ENCODE measurements around the gene TGFB2. TPM values are rescaled to one million over a fixed set of nuclear protein-coding genes. Genes with fewer than 3 reads are reported as not detected.

Gene TGFB2
- total RNA-seq, 1 experiment from 2014 or later, result 0.92 TPM

DNA sequence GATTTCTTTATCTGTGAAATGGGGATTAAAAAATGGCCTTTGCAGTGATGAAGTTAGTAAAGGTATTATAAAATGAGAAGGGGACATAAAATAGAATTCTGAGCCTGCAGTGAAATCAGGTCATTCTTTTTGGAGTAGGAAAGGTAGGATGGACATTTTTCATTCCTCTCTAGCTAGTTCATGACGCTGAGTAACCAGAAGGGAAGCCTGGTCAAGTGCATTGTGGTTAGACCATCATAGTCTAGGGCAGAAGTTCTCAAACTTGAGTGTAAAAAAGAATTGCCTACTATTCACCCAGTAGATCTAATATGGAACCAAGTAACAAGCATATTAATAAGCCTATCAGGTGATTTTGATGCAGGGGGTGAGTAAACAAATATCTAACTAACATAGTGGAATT lies 50.8 kb downstream of the TGFB2 start:
- no peak for DNase-seq
- Histone ChIP-seq H3K27me3 (no peaks in the 10 kb centered on the region), H3K9me3 (peaks cover 12% of the 10 kb centered on the region), H3K36me3 (no peaks in the 10 kb centered on the region), H3K4me3 (no peak overlapping the region)

DNA sequence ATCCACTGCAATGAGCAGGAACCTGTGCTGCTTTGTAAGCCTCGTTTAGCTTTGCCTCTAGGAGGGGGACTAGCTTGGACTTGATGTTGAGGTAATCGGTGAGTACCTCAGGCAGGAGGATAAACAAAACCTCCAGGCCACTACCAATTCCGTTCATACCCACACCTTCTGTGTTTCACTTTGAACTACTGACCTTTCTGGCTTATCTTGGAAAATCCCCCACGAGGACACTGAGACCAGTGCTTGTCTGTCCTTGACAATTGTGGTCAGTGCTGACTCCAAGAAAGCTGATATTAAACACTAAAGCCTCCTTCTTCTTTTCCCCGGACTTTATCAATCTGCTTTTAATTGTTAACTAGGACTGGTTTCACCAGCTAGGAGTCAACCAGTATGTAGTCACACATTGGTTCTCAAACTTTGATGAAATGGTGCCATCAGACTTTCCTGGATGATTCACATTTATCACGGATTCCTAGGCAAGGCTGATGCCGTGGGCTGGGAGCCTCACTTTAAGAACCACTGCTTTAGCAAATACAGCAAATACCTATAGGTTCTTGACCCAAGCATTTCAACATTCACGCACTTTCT lies 52.7 kb downstream of the TGFB2 start:
- Histone ChIP-seq H3K36me3 (no peaks in the 10 kb centered on the region), H3K27me3 (no peaks in the 10 kb centered on the region), H3K9me3 (peaks cover 12% of the 10 kb centered on the region), H3K4me3 (no peak overlapping the region)
- DNase-seq, result no peak

DNA sequence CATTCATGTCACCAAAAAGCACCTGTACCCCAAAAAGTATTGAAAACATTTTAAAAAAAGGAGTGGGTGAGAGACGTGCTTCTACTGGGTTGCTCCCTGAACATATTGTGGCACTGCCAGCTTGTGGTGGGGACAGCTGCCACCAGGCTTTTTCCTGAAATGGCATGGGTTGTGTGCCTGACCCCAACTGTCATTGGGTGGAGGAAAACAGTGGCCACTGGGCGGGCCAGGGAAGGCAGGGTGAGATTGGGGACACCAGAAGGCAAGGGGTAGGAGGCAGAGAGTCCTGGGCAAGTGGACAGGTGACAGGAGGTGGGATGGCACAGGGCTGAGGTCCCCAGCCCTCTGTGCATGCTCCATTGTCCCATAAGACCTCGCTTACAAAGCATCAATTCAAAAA lies 55.5 kb downstream of the TGFB2 start:
- Histone ChIP-seq H3K4me3 (no peak overlapping the region), H3K27me3 (no peaks in the 10 kb centered on the region), H3K9me3 (peaks cover 12% of the 10 kb centered on the region), H3K36me3 (no peaks in the 10 kb centered on the region)
- no peak for DNase-seq

DNA sequence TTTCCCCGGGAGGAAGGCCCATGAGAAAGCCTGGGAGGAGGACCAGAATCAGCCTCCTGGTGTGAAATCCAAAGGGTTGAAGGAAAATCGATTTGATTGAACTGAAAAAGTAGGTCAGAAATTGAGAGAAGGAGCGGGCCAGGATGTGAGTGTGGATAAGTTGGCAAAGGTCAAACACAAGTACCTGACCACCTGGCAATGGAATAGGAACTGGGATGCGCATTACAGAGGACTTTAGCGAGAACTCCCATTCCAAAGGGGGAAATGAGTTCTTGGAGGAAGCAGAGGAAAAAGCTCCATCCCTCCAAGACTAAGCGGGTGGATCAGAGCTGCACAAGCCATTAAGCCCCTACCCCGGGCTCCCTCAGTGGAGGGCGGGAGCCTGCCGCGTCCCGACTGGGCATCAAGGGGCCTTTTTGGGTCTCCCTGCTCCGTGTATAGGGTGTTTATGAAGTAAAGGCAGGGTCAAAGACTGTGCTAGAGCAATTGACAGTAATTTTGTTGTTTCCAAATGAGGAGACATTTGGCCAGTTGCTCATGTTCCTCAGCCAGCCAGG lies 56.4 kb downstream of the TGFB2 start:
- no peaks in the 10 kb centered on the region for H3K36me3 ChIP-seq
- H3K9me3 ChIP-seq, result peaks cover 12% of the 10 kb centered on the region
- no peak overlapping the region for H3K4me3 ChIP-seq
- no peaks in the 10 kb centered on the region for H3K27me3 ChIP-seq
- DNase-seq, result no peak

DNA sequence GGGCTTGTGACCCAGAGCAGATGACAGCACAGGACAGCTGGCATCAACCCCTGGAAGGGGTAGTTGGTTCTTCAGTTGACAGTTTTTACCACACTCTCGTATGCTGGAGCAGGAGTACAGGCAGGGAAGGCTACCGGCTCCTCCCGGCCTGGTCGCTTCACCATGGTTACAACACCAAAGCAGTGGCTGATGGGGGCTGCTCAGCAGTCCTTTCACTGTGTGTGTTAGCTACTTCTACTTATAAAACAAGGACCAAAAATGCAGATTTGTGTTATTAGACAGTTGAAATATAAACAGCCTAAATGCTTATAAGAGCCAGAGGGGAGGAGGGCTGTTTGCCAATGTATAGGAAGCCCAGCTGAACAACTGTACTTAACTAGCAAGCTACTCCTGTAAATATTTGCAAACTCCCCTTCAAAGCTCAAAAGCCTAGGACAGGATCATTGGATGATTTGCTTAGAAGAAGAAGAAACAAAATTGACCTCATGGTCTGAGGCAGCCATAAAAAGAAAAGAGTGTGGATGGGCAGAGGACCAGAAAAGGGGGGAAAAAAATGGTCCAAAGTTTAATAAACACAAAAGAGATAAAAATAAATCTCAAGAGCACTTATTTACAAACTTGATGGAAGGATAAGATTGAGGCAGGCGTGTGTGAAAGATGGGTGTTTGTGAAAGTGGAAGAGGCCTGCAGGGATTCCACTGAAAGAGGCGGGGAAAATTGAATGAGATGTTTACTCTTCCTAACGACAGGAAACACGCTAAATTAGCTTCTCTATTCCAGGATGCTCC lies 57.1 kb downstream of the TGFB2 start:
- Histone ChIP-seq H3K4me3 (no peak overlapping the region), H3K27me3 (no peaks in the 10 kb centered on the region), H3K9me3 (peaks cover 12% of the 10 kb centered on the region), H3K36me3 (no peaks in the 10 kb centered on the region)
- DNase-seq, result no peak

DNA sequence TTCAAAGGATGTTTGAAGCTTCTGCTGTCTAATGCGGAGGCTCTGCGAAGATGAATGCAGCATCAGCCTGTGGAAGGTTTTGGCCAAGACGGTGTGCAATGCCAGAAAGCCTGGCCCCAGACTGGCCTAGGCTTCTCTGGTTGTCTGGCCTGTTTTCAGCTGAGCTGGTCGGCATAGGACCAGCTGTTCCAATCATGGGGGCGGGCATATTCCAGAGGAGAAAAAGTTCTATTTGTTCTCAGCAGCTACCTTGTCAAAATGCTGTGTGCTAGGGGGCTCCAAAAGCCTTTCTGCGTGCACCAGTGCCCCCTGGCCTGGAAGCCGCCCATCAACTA lies 57.6 kb downstream of the TGFB2 start:
- no peak for DNase-seq
- H3K27me3 ChIP-seq, result no peaks in the 10 kb centered on the region
- H3K9me3 ChIP-seq, result peaks cover 12% of the 10 kb centered on the region
- no peaks in the 10 kb centered on the region for H3K36me3 ChIP-seq
- no peak overlapping the region for H3K4me3 ChIP-seq

DNA sequence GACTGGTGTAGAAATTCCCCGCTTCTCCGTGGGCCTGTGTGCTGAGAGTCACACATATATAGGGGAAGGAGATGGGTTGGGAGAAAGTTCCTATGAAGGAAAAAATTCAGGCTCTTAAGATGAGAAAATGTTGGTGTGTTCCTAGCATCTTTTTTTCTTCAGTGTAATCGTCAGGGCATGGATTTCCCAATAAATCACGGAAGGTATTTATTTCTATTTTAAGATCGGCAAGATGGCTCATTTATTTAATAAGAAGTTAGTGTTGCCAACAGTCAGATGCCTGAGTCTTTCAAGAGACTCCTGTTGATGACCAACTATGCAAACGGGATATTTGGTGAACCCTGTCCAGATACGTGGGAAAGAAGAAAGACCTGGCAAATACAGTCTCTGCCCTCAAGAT lies 58.2 kb downstream of the TGFB2 start:
- DNase-seq, result no peak
- H3K36me3 ChIP-seq, result no peaks in the 10 kb centered on the region
- H3K9me3 ChIP-seq, result peaks cover 12% of the 10 kb centered on the region
- H3K4me3 ChIP-seq, result no peak overlapping the region
- H3K27me3 ChIP-seq, result no peaks in the 10 kb centered on the region

DNA sequence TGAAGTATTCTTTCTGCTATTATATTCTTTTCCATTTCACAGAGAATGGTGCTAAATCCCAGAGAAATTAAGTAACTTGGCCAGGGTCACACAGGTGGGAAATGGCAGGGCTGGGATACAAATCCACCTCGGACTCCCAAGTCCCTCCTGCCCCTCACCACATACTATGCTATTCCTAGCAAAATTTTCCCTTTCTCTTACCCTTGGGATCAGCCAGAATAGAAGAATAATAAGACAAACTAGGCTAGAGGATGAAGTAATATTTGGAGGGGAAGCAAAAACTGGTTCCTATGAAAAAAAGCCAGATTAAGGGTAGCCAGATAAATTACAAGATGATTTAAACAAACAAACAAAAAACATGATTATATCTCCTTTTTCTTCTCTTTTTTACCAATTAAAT lies 62.5 kb downstream of the TGFB2 start:
- H3K9me3 ChIP-seq, result no peaks in the 10 kb centered on the region; the same call in 1 of the 2 replicates
- no peaks in the 10 kb centered on the region for H3K27me3 ChIP-seq
- no peak overlapping the region for H3K4me3 ChIP-seq
- H3K36me3 ChIP-seq, result no peaks in the 10 kb centered on the region
- no peak for DNase-seq

DNA sequence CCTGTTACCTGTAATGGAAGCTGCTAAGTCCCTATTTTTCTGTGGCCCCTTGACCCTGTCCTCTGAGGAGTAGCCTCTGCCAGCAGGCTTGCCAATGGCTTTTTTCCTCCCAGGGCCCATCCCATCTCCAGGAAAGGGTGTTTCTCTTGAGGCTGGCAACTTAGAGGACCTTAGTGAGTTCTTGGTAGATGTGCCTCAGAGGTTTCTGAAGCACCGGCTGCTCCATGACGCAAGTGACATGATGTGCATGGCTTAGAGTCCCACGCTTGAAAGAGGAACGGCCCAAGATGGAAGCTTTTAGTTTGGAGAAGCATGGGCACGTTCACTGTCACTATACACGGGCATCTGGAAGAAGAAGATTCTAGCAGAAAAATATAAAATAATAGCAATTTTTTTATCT lies 63.0 kb downstream of the TGFB2 start:
- Histone ChIP-seq H3K27me3 (no peaks in the 10 kb centered on the region), H3K4me3 (no peak overlapping the region), H3K36me3 (no peaks in the 10 kb centered on the region), H3K9me3 (no peaks in the 10 kb centered on the region; the same call in 1 of the 2 replicates)
- no peak for DNase-seq

DNA sequence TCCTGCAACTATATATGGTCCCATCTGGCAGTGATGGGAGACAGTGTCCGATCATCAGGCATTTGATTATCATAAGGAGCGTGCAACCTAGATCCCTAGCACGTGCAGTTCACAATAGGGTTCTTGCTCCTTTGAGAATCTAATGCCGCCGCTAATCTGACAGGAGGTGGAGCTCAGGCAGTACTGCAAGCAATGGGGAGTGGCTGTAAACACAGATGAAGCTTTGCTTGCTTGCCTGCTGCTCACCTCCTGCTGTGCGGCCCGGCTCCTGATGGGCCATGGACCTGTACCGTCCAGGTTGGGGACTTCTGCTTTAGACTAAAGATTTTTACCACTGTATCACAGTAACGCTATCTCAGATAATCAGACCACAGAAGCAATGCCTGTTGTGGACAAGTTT lies 63.8 kb downstream of the TGFB2 start:
- no peaks in the 10 kb centered on the region for H3K36me3 ChIP-seq
- H3K27me3 ChIP-seq, result no peaks in the 10 kb centered on the region
- H3K9me3 ChIP-seq, result no peaks in the 10 kb centered on the region; the same call in 1 of the 2 replicates
- H3K4me3 ChIP-seq, result no peak overlapping the region
- DNase-seq, result no peak

DNA sequence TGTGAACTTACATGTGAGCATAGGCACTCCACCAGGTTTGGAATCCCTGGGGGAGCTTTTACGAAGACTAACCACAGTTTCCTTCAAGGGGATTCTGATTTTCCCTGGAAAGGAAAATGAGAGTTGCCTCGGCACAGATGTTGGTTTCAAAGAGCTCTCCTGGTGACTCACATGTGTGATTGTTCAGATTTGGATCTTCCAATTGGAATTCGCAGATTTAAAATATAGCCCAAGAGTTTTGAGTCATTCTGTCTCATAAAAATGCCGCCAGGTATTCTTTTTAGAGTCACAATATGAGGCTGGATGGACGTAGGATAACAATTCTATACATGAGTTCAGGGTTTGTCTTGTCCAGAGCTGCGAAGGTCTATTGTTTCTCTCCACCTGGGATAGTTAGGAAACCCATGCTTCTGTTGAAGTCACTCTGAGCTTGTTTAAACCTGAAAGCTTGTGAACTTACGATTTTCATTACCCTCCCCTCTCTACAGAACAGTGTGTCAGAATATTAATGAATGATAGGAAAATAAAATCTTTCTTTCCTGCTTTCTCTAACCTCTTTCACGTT lies 64.9 kb downstream of the TGFB2 start:
- no peak for DNase-seq
- H3K9me3 ChIP-seq, result no peaks in the 10 kb centered on the region; the same call in 1 of the 2 replicates
- no peaks in the 10 kb centered on the region for H3K27me3 ChIP-seq
- no peak overlapping the region for H3K4me3 ChIP-seq
- H3K36me3 ChIP-seq, result no peaks in the 10 kb centered on the region

DNA sequence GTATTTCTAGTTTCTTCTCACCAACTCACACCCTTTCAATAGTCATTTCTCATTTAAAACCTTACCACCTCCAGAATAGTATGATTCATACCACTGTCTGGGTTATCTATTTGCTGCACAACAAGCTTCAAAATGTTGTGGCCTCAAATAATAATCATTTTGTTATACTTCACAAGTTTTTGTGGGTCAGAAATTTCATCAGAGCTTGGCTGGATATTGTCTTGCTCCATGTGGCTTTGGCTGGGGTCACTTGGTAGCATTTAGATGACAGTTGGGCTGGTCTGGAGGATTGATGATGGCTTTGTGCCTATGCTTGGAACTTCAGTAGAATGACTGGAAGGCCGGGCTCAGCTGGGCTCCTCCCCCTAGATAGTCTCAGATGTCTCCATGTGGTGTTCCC lies 66.0 kb downstream of the TGFB2 start:
- DNase-seq, result no peak
- no peaks in the 10 kb centered on the region for H3K36me3 ChIP-seq
- no peak overlapping the region for H3K4me3 ChIP-seq
- no peaks in the 10 kb centered on the region for H3K27me3 ChIP-seq
- no peaks in the 10 kb centered on the region; the same call in 1 of the 2 replicates for H3K9me3 ChIP-seq

DNA sequence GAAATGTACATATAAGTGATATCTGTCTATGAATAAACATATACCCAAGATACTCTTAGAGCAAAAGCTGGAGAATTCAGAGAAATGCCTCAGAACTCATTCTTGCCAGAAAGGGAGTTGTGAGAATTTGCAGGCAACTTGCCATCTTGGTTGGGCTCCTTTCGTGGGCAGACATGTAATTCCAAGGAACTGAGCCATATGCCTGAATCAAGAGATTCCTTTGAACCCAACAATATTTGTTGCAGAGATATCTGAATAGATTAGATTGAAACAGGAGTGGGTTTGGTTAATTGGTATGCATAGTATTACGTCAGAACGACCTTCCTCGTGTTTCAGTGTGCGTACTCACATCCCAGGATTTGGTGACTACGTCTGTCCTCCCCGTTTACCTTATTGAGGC lies 67.0 kb downstream of the TGFB2 start:
- Histone ChIP-seq H3K4me3 (no peak overlapping the region), H3K36me3 (no peaks in the 10 kb centered on the region), H3K27me3 (no peaks in the 10 kb centered on the region), H3K9me3 (peaks cover 2% of the 10 kb centered on the region; the same call in 1 of the 2 replicates)
- DNase-seq, result peak; percentile 50

DNA sequence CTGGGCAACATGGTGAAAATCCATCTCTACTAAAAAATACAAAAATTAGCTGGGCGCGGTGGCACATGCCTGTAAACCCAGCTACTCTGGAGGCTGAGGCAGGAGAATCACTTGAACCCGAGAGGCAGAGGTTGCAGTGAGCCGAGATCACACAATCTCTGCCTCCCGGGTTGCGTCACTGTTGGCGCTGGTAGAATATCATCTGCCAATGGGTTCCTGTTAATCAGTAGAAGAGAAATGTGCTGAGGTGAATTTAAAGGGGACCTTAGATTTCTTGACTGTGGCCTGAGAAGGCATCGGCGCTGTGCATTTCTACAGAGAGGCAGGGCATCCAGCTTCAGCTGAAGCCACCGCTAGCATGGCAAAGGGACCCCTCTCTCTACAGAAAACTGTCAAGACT lies 68.0 kb downstream of the TGFB2 start:
- no peak for DNase-seq
- Histone ChIP-seq H3K27me3 (no peaks in the 10 kb centered on the region), H3K4me3 (no peak overlapping the region), H3K9me3 (peaks cover 2% of the 10 kb centered on the region; the same call in 1 of the 2 replicates), H3K36me3 (no peaks in the 10 kb centered on the region)

DNA sequence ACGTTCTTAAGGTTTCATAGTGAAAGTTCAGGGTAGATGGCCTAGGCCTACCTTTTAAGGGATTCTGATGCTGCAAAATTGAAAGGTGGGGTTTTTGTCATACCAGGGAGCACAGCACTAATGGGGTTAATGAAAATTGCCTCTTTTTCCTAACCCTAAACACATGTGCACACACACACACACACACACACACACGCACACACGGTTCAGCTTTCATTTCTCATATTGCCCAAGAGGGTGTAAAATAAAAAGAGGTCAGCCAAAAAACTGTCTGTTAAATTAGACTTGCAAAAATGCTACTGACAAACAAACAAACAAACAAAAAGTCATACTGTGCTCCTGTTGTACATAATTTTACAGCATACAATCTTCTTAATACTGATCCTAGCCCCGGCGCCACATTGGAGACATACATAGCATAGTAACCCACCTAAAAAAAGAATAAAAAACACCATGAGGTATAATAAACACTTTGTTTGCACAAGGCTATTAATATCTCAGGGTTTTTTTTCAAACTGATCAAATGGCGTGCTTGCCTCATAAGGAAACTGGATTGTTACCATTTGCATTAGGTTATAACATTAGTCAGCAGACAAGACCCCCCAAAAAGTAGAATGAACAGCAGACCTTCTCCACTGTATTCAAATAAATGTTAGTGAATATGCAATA lies 69.1 kb downstream of the TGFB2 start:
- DNase-seq, result no peak
- Histone ChIP-seq H3K36me3 (no peaks in the 10 kb centered on the region), H3K27me3 (no peaks in the 10 kb centered on the region), H3K9me3 (peaks cover 2% of the 10 kb centered on the region; the same call in 1 of the 2 replicates), H3K4me3 (no peak overlapping the region)

DNA sequence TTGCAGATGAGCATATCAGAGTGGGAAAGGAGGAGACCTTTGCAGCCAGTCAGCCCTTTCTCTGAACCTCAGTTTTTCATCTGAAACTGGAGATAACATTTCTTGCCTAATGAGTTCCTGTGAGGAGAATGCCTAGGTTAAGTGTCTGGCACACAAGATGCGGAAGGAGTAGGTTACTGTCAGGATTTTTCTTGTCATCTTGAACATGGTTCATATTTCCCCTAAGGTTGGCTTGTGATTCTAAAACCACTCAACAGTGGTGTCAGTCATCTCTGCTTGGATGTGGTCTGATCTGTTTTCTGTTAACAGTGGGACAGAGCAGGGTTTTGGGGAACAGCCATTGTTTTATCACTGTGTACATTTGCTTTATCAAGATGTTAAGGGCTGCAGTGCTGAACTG lies 70.6 kb downstream of the TGFB2 start:
- no peak for DNase-seq
- Histone ChIP-seq H3K27me3 (no peaks in the 10 kb centered on the region), H3K4me3 (no peak overlapping the region), H3K36me3 (no peaks in the 10 kb centered on the region), H3K9me3 (peaks cover 2% of the 10 kb centered on the region; the same call in 1 of the 2 replicates)

DNA sequence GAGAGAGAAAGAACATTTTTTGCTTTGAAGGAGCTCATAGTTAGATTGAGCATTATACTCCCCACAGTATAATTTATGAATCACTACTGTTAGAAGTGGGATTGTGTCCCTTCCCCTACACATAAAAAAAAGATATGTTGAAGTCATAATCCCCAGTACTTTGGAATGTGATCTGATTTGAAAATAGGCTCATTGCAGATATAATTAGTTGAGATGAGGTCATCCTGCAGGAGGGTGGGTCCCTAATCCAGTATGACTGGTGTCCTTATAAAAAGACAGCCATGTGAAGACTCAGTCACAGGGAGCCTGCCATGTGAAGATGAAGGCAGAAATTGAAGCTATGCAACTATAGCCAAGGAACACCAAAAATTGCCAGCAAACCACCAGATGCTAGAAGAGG lies 76.4 kb downstream of the TGFB2 start:
- Histone ChIP-seq H3K4me3 (no peak overlapping the region), H3K9me3 (peaks cover 2% of the 10 kb centered on the region; the same call in 1 of the 2 replicates), H3K36me3 (no peaks in the 10 kb centered on the region), H3K27me3 (no peaks in the 10 kb centered on the region)
- DNase-seq, result no peak
